Non-pigmented ciliary epithelial cell (primary cell): Measurements from ENCODE around the gene PLCL1.

Experiments used
- DNase-seq: peaks from one replicate; pipeline ENCODE4 v3.0.0-alpha.2; 2010; ENCODE audit warnings: low read depth

The PLCL1 gene

GRCh38 chr2:197888321-197888720 is 83.9 kb downstream of the PLCL1 start:
- no peak for DNase-seq

GRCh38 chr2:197889041-197889440 is 84.6 kb downstream of the PLCL1 start:
- no peak for DNase-seq

- DNase-seq, result no peak
Measured at GRCh38 chr2:197890168-197890567, 85.8 kb downstream of the PLCL1 start.

- DNase-seq, result no peak
Measured at GRCh38 chr2:197891897-197892442, 87.6 kb downstream of the PLCL1 start.

- no peak for DNase-seq
Measured at GRCh38 chr2:197893403-197894177, 89.2 kb downstream of the PLCL1 start.

GRCh38 chr2:197894751-197895274 is 90.4 kb downstream of the PLCL1 start:
- no peak for DNase-seq

GRCh38 chr2:197897960-197898678 is 93.7 kb downstream of the PLCL1 start:
- DNase-seq, result no peak

- no peak for DNase-seq
Measured at GRCh38 chr2:197904446-197904845, 100.1 kb downstream of the PLCL1 start.

- DNase-seq, result no peak
Measured at GRCh38 chr2:197908156-197908555, 103.8 kb downstream of the PLCL1 start.

- no peak for DNase-seq
Measured at GRCh38 chr2:197908990-197909776, 104.8 kb downstream of the PLCL1 start.

- DNase-seq, result no peak
Measured at GRCh38 chr2:197911667-197912066, 107.3 kb downstream of the PLCL1 start.

- DNase-seq, result no peak
Measured at GRCh38 chr2:197913084-197913483, 108.7 kb downstream of the PLCL1 start.

- DNase-seq, result no peak
Measured at GRCh38 chr2:197914778-197915177, 110.4 kb downstream of the PLCL1 start.

GRCh38 chr2:197915548-197916265 is 111.3 kb downstream of the PLCL1 start:
- DNase-seq, result peak; percentile 49

- DNase-seq, result no peak
Measured at GRCh38 chr2:197919487-197919886, 115.1 kb downstream of the PLCL1 start.

GRCh38 chr2:197920088-197920487 is 115.7 kb downstream of the PLCL1 start:
- DNase-seq, result no peak

GRCh38 chr2:197920592-197921201 is 116.3 kb downstream of the PLCL1 start:
- no peak for DNase-seq

- no peak for DNase-seq
Measured at GRCh38 chr2:197924483-197924882, 120.1 kb downstream of the PLCL1 start.

GRCh38 chr2:197925204-197925603 is 120.8 kb downstream of the PLCL1 start:
- DNase-seq, result no peak

GRCh38 chr2:197925976-197926375 is 121.6 kb downstream of the PLCL1 start:
- DNase-seq, result no peak

- no peak for DNase-seq
Measured at GRCh38 chr2:197926673-197927072, 122.3 kb downstream of the PLCL1 start.
